ENCODE results near the gene UBE2L5. TPM values are rescaled to one million over a fixed set of nuclear protein-coding genes. Genes with fewer than 3 reads are reported as not detected.
"Not testable (repeated sequence)": the region's sequence is repeated elsewhere in the genome, so short reads cannot be mapped to it uniquely, and the experiment has no call there.

UBE2L5 gene
- total and polyA plus RNA-seq, 2 of the 8 experiments (the other 6 are each of a cell fraction or from before 2014, with no cell fraction given): not detected

DNA sequence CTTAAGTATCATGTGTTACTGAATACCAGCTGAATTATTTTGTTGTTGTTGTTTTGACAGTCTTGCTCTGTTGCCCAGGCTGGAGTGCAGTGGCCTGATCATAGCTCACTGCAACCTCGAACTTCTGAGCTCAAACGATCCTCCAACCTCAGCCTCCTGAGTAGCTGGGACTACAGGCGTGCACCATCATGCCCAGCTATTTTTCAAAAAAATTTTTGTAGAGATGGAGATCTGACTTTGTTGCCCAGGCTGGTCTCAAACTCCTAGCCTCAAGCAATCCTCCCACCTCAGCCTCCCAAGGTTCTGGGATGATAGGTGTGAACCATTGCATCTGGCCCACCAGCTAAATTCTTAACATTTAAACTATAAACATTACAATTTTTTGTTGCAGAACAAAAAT is 21.2 kb downstream of the UBE2L5 start:
- H3K9ac ChIP-seq (replicated peaks in 1 of 4; ENCODE audit: extremely low read depth in 1 of 4, low read depth in 3 of 4, low read length in 3 of 4); H2BK12ac ChIP-seq (ENCODE audit: low read depth, low read length); FAIRE-seq; H3K27me3 ChIP-seq (replicated peaks in 1 of 4; ENCODE audit: control insufficient read depth in 3 of 4, extremely low read depth in 1 of 4, insufficient read depth in 3 of 4, low read length in 3 of 4); DNase-seq (ENCODE audit: low read depth in 1 of 2, low spot score in 2 of 2); H4K8ac ChIP-seq (ENCODE audit: extremely low read depth, insufficient read depth, low read length); H3K4ac ChIP-seq (replicated peaks; ENCODE audit: insufficient read length, low read depth, low read length); H4K20me1 ChIP-seq (replicated peaks in 1 of 2; ENCODE audit: control insufficient read depth in 1 of 2, insufficient read depth in 2 of 2, low read length in 2 of 2); H3K36me3 ChIP-seq (ENCODE audit: control insufficient read depth in 2 of 4, insufficient read depth in 4 of 4, low read length in 3 of 4); H3K27ac ChIP-seq (ENCODE audit: low read depth, low read length); H2AK5ac ChIP-seq (ENCODE audit: low read depth, low read length); H3K79me1 ChIP-seq (ENCODE audit: low read depth, low read length); H3K79me2 ChIP-seq (ENCODE audit: control insufficient read depth in 1 of 2, insufficient read depth in 2 of 2, low read length in 2 of 2); H2BK5ac ChIP-seq (ENCODE audit: low read depth, low read length); H3K4me2 ChIP-seq (ENCODE audit: insufficient read depth in 1 of 2, low read depth in 2 of 2, low read length in 2 of 2); H3K56ac ChIP-seq (replicated peaks; ENCODE audit: insufficient read length, low read depth, low read length); H3K23ac ChIP-seq (ENCODE audit: insufficient read length); H3K14ac ChIP-seq (ENCODE audit: insufficient read length); H2AFZ ChIP-seq (ENCODE audit: low read length); H2BK15ac ChIP-seq (ENCODE audit: low read length); H3K18ac ChIP-seq (ENCODE audit: extremely low read depth, low read length); H4K5ac ChIP-seq (ENCODE audit: insufficient read length, low read depth, low read length); H3K23me2 ChIP-seq (ENCODE audit: low read depth, low read length); H2BK20ac ChIP-seq (ENCODE audit: low read length); H2BK120ac ChIP-seq (replicated peaks; ENCODE audit: low read depth, low read length); H4K91ac ChIP-seq (replicated peaks; ENCODE audit: insufficient read length, low read length); H3K4me3 ChIP-seq (ENCODE audit: extremely low read depth in 1 of 4, insufficient read depth in 2 of 4, low read depth in 3 of 4, low read length in 4 of 4); H3K9me3 ChIP-seq (ENCODE audit: insufficient read depth in 2 of 2, low read depth in 1 of 2, low read length in 1 of 2): not testable (repeated sequence)
- ChIA-PET CTCF (ENCODE audit: partially characterized antibody) (interaction anchor here (0.6 to 1.3 kb wide), 3 partner anchors 13 to 32 kb away, joined by 3 to 4 read pairs (median 4); no protein-coding TSS in a partner anchor), POLR2A (ENCODE audit: partially characterized antibody) (interaction anchor here (2.2 to 2.5 kb wide), 2 partner anchors 15 to 22 kb away, joined by 6 to 7 read pairs; partner anchors contain the start of gene HMGB1)
- H3K4me1 ChIP-seq (replicated peaks in 1 of 4; ENCODE audit: control insufficient read depth in 3 of 4, insufficient read depth in 4 of 4, low read length in 3 of 4): peaks cover 0 to 10% (median 7%) of the 10 kb centered on the region in 4 experiments; a peak in 6 of 7 replicates
- WGBS, 2 experiments (ENCODE audit: extremely low coverage in 1 of 2, insufficient coverage in 1 of 2, insufficient read length in 1 of 2, insufficient replicate concordance in 2 of 2, low coverage in 1 of 2, low lambda C conversion rate in 2 of 2, missing lambda C conversion rate in 1 of 2): 98% methylated on average over 3 of the region's 3 CpGs; no CpG with 5 or more reads in 1 of the 2 experiments

All from H1 (cell line).